Stromal cell of bone marrow (primary cell): Measurements from ENCODE around the gene DLGAP1.

Experiments
- DNase-seq: peaks from one replicate; pipeline ENCODE4 v3.0.0-alpha.2; 2012; ENCODE audit warnings: low read depth

Gene DLGAP1

GRCh38 chr18:3932276-3932675, 522.8 kb downstream of the DLGAP1 start:
- no peak for DNase-seq

GRCh38 chr18:3931542-3932112, 523.5 kb downstream of the DLGAP1 start:
- no peak for DNase-seq

GRCh38 chr18:3931013-3931315, 524.1 kb downstream of the DLGAP1 start:
- no peak for DNase-seq

- no peak for DNase-seq
Measured at GRCh38 chr18:3930126-3931012, 524.7 kb downstream of the DLGAP1 start.

GRCh38 chr18:3924455-3924854, 530.7 kb downstream of the DLGAP1 start:
- peak; percentile 9 for DNase-seq

GRCh38 chr18:3923750-3924149, 531.4 kb downstream of the DLGAP1 start:
- DNase-seq, result peak; percentile 37

GRCh38 chr18:3921826-3922225, 533.3 kb downstream of the DLGAP1 start:
- DNase-seq, result no peak

- no peak for DNase-seq
Measured at GRCh38 chr18:3920832-3921231, 534.3 kb downstream of the DLGAP1 start.

GRCh38 chr18:3919396-3920061, 535.6 kb downstream of the DLGAP1 start:
- DNase-seq, result no peak

GRCh38 chr18:3916082-3916481, 539.0 kb downstream of the DLGAP1 start:
- no peak for DNase-seq

GRCh38 chr18:3914833-3915610, 540.1 kb downstream of the DLGAP1 start:
- DNase-seq, result no peak

GRCh38 chr18:3914109-3914508, 541.0 kb downstream of the DLGAP1 start:
- DNase-seq, result no peak

- DNase-seq, result no peak
Measured at GRCh38 chr18:3912705-3913104, 542.4 kb downstream of the DLGAP1 start.

- DNase-seq, result no peak
Measured at GRCh38 chr18:3911413-3911812, 543.7 kb downstream of the DLGAP1 start.

- DNase-seq, result peak; percentile 25
Measured at GRCh38 chr18:3910512-3910911, 544.6 kb downstream of the DLGAP1 start.

- DNase-seq, result no peak
Measured at GRCh38 chr18:3907955-3908354, 547.2 kb downstream of the DLGAP1 start.

GRCh38 chr18:3906116-3906750, 548.9 kb downstream of the DLGAP1 start:
- no peak for DNase-seq

- DNase-seq, result peak; percentile 51
Measured at GRCh38 chr18:3903337-3903736, 551.8 kb downstream of the DLGAP1 start.

- DNase-seq, result no peak
Measured at GRCh38 chr18:3902676-3903075, 552.4 kb downstream of the DLGAP1 start.

GRCh38 chr18:3901811-3902210, 553.3 kb downstream of the DLGAP1 start:
- no peak for DNase-seq

GRCh38 chr18:3901042-3901441, 554.1 kb downstream of the DLGAP1 start:
- DNase-seq, result no peak

GRCh38 chr18:3900327-3900726, 554.8 kb downstream of the DLGAP1 start:
- DNase-seq, result no peak
